Astrocyte (in vitro differentiated cells and primary cell): ENCODE data around the gene PRDM15.

ENCODE experiments used
- EZH2 ChIP-seq: IDR thresholded peaks from 2 replicates; pipeline ENCODE4 v1.6.1; 2012; ENCODE audit warnings: mild to moderate bottlenecking, low read length, inconsistent platforms; ENCODE audit not compliant: insufficient read depth
- TF ChIP-seq, protein P1 (sequence below): IDR thresholded peaks from 2 replicates; pipeline ENCODE4 v1.5.1; 2011; ENCODE audit warnings: low read depth, mild to moderate bottlenecking, inconsistent platforms, low read length, moderate library complexity; ENCODE audit not compliant: insufficient read depth

- TF ChIP-seq, protein P1, sequence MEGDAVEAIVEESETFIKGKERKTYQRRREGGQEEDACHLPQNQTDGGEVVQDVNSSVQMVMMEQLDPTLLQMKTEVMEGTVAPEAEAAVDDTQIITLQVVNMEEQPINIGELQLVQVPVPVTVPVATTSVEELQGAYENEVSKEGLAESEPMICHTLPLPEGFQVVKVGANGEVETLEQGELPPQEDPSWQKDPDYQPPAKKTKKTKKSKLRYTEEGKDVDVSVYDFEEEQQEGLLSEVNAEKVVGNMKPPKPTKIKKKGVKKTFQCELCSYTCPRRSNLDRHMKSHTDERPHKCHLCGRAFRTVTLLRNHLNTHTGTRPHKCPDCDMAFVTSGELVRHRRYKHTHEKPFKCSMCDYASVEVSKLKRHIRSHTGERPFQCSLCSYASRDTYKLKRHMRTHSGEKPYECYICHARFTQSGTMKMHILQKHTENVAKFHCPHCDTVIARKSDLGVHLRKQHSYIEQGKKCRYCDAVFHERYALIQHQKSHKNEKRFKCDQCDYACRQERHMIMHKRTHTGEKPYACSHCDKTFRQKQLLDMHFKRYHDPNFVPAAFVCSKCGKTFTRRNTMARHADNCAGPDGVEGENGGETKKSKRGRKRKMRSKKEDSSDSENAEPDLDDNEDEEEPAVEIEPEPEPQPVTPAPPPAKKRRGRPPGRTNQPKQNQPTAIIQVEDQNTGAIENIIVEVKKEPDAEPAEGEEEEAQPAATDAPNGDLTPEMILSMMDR, result no peak
- TF ChIP-seq EZH2, result no peak
Observed at GRCh38 chr21:41821756-41822431, 57.2 kb downstream of the PRDM15 start.
